ENCODE measurements around the gene RHOU.
"Not testable (repeated sequence)": the region's sequence is repeated elsewhere in the genome, so short reads cannot be mapped to it uniquely, and the experiment has no call there.

RHOU gene

DNA sequence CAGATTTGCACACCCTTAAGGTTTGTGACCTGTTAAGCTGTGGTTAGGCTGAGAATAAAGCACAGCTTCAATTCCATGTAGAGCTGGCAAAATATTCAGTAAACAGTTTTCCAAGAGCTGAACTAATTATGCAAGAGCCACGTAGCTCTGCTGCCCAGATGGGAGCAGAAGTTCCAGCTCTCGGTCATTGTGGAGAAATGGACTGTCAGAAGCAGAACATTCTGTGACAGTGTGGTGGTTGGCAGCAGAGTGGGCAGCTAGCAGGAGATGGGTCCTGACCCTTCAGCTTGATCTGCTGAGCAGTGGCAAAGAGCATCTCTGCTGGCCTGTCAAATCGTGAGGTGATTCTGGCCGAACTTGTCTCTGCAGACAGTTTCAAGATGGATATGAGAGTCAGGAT is 23.2 kb downstream of the RHOU start:
- DNase-seq (ENCODE audit: low read depth): no peak

DNA sequence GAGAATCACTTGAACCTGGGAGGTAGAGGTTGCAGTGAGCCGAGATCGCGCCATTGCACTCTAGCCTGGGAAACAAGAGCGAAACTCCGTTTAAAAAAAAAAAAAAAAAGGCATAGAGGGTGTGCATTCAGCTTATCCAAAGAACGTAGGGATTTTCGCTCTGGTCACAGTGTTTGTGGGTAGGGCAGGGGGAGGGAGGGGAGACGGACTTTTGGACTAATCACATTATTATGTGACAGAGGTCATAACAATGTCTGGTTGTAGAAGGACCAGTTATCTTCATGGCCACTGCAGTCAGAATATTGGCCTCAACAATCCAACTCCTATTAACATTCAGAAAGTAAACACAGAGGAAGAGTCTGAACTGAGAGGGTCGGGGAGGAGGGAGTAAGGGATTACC is 25.7 kb downstream of the RHOU start:
- no peak for DNase-seq (ENCODE audit: low read depth)

DNA sequence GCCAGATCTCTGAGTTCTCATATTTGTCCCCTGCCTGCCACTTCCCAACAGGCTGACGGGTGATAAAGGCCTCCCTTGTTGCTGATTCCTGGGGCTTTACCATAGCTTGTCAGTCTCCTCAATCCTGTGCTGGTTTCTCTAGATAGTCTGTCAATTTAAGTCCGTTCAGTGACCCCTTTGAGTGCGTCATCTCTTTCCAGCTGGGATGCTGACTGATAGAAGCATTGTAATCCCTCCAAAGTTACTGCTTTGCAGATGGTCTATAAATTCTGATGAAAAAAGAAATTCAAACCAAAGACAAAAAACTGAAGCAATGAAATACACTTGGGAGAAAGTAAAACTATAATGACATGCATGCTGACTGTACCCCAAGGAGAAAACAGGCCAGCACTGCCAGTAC is 28.3 kb downstream of the RHOU start:
- DNase-seq (ENCODE audit: low read depth): no peak

DNA sequence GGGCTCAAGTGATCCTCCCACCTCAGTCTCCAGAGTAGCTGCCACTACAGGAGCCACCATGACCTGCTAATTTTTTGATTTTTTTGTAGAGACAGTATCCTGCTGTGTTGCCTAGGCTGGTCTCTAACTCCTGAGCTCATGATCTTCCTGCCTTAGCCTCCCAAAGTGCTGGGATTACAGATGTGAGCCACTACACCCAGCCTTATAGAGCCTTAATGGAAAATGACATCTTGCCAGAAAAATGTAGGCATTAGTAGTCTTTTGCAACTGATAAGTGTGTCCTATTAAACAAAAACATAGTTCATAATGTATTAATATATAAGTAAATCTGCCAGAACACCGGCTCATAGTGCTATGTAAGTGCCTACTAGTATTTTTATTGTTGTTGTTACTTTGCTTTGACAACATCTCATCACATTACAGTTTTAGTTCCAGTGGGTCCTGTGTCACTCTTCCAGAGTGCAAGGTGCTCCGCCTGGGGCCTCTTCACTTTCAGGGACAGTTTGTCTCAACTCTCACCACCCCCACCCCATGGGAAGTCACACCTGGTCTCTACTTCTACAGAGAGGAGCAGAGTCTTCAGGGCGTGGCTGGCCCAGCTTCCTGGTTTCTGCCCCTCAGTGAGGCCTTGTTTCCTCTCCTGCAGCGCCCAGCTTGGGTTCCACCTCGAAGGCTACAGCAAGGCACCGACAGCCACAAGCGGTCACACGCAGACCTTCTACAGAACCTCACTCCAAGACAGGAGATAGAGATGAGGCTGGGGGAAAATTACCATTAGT is 30.1 kb downstream of the RHOU start:
- DNase-seq (ENCODE audit: low read depth): no peak

DNA sequence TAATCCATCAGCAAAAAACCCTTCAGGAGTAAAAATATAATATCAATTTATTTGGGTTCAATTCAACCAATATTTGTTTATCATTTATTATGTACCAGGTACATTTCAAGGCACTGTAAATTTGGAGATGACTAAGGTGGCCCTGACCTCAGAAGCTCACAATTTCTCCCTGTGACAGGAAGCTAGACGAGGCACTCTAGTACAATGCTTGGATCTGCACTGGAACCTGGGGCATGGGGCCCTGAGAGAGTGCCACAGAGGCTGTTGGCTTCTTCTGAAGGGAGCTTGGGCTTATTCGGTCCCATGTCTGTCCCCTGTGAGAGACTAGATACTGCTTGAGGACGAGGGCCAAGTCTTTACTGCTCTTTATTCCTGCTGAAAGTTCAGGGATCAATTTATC is 31.5 kb downstream of the RHOU start:
- DNase-seq (ENCODE audit: low read depth): no peak

DNA sequence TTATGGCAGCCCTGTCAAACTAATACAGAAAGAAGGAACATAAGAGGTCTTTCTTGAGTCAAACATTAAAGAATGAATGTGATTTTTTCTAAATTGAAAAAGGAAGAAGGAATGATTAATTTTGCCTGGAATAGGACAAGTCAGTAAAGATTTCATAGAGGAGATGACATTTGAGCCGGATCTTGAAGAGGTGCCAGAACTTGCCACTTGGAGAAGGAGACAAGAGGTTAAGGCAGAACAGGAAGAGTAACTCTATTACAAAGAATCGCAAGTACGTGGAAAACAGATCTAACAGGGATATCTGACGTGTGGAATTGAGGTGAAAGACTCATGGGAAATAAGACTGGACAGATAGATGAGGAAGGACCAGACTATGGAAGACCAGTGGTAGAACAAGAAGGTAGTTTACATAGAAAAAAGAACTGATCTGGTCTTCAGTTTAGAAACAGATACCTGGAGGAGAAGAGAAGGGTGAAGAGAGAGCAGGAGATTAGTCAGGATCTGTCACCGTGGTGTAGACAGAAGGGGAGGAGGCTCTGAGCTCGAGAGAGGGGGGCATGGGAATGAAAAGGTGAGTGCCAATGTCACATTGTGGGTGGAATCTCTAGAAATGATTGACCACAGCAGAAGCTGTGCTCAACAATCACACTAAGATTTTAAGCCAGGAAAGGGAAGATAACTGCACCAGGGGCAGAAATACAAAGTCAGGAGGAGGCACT is 32.5 kb downstream of the RHOU start:
- no peak for DNase-seq (ENCODE audit: low read depth)

DNA sequence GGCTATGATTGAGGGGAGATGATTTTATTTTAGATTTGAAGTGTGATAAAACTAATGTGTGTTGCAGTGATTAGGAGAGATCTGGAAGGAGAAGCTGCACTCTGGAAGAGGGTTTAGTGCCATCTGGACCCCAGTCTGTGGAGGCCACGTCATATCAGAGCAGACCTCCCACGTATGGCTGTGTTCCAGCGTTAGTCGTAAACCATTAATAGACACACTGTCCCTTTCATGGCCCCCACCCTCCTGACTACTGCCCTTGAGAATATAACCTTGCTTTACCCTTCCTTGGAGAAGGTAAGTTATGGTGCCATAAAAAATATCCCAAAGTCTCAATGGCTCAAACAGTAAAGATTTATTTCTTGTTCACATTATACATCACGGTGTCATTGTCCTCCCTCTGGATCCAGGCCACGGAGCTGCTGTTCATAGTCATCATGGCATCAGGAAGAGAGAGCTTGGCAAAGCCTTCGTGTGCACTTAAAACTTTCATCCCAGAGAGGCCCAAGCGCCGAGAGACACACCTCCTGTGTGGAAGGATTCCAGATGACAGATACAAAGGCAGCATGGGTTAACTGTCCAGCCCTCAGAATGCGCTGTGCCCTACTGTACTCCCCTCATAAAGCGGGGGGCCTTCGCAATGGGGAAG is 33.2 kb downstream of the RHOU start:
- DNase-seq (ENCODE audit: low read depth): no peak

DNA sequence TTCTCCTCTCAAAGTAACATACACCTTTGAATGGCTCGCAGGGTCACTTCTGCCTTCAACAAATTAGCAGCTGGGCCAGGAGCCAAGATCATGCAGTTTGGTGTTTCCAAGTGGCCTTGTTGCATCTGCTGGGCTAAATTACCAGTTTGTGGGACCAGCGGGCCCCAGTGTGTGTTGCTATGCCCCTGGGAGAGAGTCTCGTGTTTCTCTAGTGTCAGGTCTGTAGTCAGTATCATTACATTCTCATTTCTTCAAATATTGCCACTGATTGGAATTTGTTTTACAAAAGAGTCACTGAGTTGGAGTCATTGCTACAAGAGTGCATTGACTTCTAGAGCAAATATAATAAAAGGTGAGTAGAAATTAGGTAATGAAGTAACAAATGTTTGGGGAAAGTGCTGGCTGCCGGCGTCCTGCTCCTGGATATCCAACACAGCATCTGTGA is 35.5 kb downstream of the RHOU start:
- DNase-seq (ENCODE audit: low read depth): no peak

DNA sequence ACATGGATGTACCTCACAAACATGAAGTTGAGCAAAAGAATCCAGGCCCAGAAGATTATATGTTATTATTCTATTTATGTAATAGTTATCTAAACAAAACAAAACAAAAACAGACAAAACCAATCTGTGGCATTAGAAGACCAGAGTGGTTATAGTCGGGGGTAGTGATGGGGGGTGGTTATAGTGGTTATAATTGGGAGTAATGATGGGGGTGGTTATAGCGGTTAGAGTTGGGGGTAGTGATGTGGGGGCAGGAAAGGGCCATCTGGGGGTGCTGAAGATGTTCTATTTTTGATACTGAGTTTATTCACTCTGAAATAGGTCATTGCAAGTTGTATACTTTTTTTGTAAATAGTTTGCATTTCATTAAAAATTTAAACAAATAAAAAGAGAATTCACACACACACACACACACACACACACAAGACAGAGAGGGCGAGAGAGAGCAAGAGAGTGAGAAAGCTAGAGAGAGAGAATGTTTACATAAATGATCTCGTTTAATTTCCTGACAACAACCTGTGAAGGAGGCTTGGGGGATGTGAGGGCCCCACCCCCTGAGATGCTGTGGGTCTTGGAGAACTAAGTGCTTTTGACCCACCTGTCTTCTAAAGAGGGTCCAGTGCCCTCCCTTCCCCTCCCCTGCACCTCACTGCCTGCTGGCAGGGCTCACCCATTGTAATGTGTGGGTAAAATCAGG is 37.4 kb downstream of the RHOU start:
- DNase-seq (ENCODE audit: low read depth): no peak

DNA sequence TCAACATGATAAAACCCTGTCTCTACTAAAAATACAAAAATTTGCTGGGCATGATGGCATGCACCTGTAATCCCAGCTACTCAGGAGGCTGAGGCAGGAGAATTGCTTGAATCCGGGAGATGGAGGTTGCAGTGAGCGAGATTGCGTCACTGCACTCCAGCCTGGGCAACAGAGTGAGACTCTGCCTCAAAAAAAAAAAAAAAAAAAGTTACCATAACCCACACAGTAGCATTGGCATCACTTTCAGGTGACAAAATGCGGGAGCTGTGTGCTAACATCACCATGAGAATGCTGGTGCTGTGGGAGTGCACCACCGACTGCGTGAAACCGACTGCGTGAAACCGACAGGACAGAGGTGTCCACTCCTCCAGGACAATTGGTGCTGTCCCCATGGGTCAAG is 40.7 kb downstream of the RHOU start:
- not testable (repeated sequence) for DNase-seq (ENCODE audit: low read depth)

DNA sequence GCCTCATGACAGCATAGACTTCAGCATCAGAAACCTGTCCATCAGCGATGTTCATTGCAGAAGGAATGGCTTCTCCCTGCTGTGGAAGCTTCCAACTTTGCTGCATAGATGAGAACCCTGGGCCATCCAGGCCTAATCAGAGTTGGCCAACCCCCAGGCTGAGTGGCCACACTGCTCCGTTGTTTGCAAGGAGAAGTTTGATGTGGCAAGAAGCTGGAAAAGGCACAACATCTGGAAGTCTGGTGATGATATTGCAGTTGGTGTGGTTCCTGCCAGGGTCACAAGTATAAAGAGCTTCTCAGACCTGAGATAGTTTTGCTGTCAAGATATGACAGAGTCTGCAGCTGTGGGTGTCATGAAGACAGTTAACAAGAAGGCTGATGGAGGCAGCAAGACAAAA is 41.2 kb downstream of the RHOU start:
- DNase-seq (ENCODE audit: low read depth): no peak

DNA sequence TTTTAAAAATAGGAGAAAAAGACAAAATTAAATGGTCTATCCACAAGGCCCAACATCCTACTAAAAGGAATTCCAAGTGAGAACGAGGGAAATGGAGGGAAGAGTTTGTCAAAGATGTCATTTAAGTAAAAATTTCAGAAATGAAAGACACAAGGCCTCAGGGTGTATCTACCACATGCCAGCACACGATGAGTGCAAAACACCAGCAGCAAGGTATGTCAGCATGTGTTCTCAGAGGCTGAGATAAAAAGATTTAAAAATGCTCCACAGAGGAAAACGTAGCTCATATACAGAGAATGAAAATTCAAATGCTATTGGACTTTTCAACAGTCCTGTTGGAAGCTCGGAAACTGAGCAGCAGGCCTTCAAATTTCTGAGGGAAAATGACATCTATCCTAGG is 42.0 kb downstream of the RHOU start:
- no peak for DNase-seq (ENCODE audit: low read depth)

DNA sequence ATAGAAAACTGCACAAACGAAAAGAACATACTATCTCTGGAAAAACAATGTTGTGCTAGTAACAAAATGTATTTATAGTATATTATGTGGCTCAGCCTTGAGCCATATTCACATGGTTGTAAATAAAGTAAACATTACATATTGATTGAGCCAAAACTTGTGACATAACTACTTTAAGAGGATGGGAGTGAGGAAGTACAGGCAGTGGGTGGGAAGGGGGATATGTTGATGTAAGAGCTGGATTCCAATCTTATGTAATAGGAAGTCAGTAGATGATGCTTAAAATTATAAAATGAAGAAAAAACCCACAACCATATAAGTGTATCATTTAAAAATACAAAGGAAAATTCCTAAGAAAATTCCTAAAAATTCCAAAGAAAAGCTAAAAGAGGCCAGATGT is 42.7 kb downstream of the RHOU start:
- DNase-seq (ENCODE audit: low read depth): no peak

DNA sequence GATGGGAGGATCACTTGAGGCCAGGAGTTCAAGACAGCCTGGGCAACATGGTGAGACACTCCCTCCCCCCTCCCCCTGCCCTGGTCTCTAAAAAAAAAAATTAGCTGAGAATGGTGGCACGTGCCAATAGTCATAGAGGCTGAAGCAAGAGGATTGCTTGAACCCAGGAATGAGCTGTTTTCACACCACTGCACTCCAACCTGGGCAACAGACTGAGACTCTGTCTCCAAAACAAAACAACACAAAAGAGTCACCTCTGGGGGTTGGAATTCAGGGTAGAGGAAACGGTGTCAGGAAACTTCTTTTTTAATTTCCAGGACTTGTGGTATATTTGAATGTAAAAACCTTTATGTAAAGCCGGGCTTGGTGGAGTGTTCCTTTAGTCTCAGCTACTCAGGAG is 43.2 kb downstream of the RHOU start:
- no peak for DNase-seq (ENCODE audit: low read depth)

DNA sequence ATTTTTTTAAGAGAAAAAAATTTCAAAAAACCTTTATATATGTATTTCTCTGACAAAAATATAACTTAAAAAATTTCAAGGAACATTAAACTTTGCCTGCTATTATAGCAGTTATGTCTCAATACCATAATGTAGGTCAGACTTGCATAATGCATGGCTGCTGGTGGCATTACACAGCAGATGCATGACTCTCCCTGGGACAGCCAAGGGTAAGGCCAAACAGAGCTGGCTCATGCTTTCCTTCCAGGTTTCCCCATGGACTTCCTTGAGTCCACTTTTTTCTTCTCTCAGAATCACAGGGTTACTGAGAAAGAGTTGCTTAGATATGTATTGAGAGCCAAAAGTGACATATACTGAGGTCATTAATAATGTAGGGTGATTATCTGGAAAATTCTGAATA is 43.7 kb downstream of the RHOU start:
- DNase-seq (ENCODE audit: low read depth): no peak

DNA sequence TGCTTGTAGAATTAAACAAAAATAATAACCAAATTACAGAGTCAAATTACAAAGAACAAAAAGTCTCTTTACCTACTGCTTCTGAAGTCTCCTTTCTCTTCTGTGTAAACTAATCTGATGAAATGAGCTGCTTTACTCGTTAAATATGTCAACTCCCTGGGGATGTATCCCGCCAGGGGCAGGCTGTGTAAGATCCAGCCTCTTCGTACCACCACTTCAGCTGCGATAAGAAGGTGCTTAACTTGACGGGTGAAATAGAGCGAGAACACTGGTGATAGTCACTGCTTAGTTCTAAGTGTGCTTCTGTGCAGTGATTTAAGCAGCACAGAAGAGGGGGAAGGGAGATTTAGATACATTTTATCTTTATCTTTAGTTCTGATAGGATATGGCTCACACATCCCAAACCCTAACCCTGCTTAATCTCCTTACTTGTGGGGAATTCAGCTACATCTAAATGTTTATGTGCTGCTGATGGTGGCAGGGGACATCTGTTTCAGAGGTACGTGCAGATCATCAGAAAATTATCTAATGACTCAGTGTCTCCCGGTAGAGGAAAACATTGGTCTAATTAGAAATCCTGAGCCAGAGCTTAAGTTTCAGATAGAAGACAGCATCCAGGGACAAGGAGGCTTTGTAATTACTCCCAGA is 46.0 kb downstream of the RHOU start:
- no peak for DNase-seq (ENCODE audit: low read depth)

DNA sequence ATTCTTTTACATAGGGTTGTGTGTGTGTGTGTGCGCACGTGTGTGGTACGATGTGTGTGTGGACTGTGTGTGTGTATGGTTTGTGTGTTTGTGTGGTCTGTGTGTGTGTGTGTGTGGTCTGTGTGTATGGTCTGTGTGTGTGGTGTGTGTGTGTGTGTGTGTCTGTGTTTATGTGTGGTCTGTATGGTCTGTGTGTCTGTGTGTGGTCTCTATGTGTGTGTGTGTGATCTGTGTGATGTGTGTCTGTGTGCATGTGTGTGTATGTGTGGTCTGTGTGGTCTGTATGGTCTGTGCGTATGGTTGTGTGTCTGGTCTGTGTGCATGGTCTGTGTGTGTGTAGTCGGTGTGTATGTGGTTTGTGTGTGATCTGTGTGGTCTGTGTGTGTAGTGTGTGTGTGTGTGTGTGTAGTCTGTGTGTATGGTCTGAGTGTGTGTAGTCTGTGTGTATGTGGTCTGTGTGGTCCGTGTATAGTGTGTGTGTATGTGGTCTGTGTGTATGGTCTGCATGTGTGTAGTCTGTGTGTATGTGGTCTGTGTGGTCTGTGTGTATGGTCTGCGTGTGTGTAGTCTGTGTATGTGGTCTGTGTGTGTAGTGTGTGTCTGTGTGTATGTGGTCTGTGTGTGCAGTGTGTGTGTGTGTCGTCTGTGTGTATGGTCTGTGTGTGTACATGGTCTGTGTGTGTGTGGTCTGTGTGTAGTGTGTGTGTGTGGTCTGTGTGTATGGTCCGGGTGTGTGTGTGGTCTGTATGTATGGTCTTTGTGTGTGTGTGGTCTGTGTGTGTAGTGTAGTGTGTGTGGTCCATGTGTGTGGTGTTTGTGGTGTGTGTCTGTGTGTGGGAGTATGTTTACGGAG is 46.8 kb downstream of the RHOU start:
- no peak for DNase-seq (ENCODE audit: low read depth)

DNA sequence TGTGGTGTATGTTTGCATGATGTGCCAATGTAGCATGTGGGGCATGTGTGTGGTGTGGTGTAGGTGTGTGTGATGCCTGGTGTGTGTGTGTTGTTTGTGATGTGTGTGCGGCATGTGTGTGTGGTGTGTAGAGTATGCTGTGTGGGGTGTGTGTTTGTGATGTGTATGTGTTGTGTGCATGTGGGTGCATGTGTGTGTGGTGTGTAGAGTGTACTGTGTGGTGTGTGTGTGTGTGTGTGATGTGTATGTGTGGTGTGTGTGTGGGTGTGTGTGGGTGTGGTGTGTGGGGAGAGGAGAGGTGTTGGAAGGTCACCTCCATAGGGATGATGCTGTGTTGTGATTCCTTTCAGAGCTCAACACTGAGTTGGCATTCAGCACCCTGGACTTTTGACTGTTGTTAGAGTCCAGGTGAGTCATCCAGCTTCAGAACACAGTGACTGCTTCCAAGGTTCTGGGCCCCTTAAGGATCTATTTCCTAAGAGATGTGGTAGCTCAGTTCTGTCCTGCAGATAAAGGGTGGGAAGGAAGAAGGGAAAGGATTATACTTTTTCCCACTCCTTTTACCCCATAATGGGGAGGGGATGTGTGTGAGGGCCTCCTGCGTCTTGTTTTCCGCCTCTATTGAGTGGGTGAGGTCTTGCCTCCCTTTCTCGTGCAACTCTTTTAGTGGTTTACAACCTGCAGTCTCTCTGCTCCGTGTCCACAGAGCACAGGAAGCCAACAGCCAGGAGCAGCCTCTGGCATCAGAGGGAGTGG is 47.6 kb downstream of the RHOU start:
- DNase-seq (ENCODE audit: low read depth): no peak

DNA sequence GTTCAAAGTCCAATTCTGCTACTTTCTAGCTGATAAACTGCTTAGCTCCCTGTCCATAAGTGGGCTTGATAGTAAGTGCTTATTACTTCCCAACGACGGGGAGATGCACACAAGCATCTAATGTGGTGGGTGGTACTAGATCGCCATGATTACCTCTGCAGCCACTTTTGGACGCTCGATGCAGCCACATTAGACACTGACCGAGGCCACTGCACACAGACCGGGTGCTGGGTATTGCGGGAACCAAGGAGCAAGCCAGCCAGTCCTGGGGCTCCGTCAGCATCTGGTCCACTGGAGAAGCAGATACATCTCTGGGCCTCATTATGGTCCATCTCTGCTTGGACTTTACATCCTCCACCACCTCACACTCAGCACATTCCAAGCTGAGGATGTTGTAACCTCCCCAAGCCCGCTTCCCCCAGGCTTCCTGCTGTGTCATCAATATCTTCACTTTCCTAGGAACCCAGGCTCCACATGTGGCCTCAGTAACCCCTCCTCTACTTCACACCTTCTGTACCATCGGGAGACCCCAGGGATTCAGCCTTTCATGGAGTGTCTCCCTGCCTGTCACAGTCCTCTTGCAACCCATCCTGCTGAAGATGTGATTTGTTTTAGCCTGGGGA is 48.2 kb downstream of the RHOU start:
- no peak for DNase-seq (ENCODE audit: low read depth)

DNA sequence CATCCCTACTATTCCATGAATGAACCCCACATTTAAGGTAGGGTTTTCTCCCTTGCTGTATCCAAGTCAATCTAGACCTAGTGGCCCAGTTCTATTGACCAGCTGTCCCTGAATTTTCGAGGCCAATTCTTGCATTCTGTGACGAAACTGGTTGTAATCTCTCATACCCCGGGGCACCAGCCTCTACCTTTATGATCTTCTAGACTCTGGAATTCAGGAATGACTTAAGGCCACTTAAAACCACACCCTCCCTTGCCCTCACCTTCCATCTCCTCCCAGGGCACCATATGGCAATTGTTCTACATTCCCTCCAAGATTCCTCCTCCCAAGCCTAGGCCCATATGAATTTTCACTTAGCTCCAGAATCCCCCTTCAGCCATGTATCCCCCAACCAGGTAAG is 48.9 kb downstream of the RHOU start:
- no peak for DNase-seq (ENCODE audit: low read depth)

Data from stimulated activated CD8-positive, alpha-beta memory T cell treated with anti-CD3 and anti-CD28 coated beads, Interleukin-7, amount 100 ng/mL, for 24 hours (primary cell).